GM18519 (cell line): ENCODE measurements around the gene TMEM129.

Source experiments
- ATAC-seq: cut with Tn5 transposase; IDR thresholded peaks from one replicate; pipeline ENCODE4 v1.9.1; 2021; ENCODE audit warnings: mild to moderate bottlenecking, moderate library complexity; ENCODE audit not compliant: unreplicated experiment, low FRiP score

Gene TMEM129

GRCh38 chr4:1721003-1721665 lies at the start of gene TMEM129, which contains the start of gene TACC3:
Gene TMEM129, minus strand, starts transcription at chr4:1721323. Its CDS starts 486 bp downstream, at chr4:1720837.
Gene TACC3, plus strand, starts transcription at chr4:1721521. Its CDS starts 1,901 bp downstream, at chr4:1723422.
- ATAC-seq = peak; percentile 42

GRCh38 chr4:1770791-1771231 lies 49.7 kb upstream of the TMEM129 start:
- no peak for ATAC-seq

- no peak for ATAC-seq
Observed at GRCh38 chr4:1770245-1770644, 49.1 kb upstream of the TMEM129 start.

GRCh38 chr4:1769692-1770091 lies 48.6 kb upstream of the TMEM129 start:
- ATAC-seq = no peak

- ATAC-seq = no peak
Observed at GRCh38 chr4:1768367-1769034, 47.4 kb upstream of the TMEM129 start.

- no peak for ATAC-seq
Observed at GRCh38 chr4:1767770-1768366, 46.7 kb upstream of the TMEM129 start.

- no peak for ATAC-seq
Observed at GRCh38 chr4:1767061-1767769, 46.1 kb upstream of the TMEM129 start.

- no peak for ATAC-seq
Observed at GRCh38 chr4:1766106-1767060, 45.3 kb upstream of the TMEM129 start.

GRCh38 chr4:1765409-1766072 lies 44.4 kb upstream of the TMEM129 start:
- ATAC-seq = no peak

- no peak for ATAC-seq
Observed at GRCh38 chr4:1764670-1765069, 43.5 kb upstream of the TMEM129 start.

GRCh38 chr4:1763550-1764080 lies 42.5 kb upstream of the TMEM129 start:
- ATAC-seq = no peak

GRCh38 chr4:1763070-1763549 lies 42.0 kb upstream of the TMEM129 start:
- ATAC-seq = no peak

- ATAC-seq = no peak
Observed at GRCh38 chr4:1762264-1763010, 41.3 kb upstream of the TMEM129 start.

GRCh38 chr4:1761130-1761689 lies 40.1 kb upstream of the TMEM129 start:
- ATAC-seq = no peak

- ATAC-seq = no peak
Observed at GRCh38 chr4:1760521-1761071, 39.5 kb upstream of the TMEM129 start.

GRCh38 chr4:1759818-1760223 lies 38.7 kb upstream of the TMEM129 start:
- ATAC-seq = no peak

GRCh38 chr4:1759170-1759817 lies 38.2 kb upstream of the TMEM129 start:
- ATAC-seq = no peak
